GM21786 (cell line): ENCODE data around the gene MAGEA9B.
"Not testable (repeated sequence)": the region's sequence is repeated elsewhere in the genome, so short reads cannot be mapped to it uniquely, and the experiment has no call there.

ENCODE experiments used
- ATAC-seq: cut with Tn5 transposase; IDR thresholded peaks from one replicate; pipeline ENCODE4 v1.9.1; 2021; ENCODE audit not compliant: unreplicated experiment

Gene MAGEA9B

GRCh38 chrX:149572743-149573142 is 14.5 kb downstream of the MAGEA9B start:
- ATAC-seq: no peak

GRCh38 chrX:149571770-149572169 is 15.5 kb downstream of the MAGEA9B start:
- ATAC-seq: no peak

GRCh38 chrX:149570668-149571067 is 16.6 kb downstream of the MAGEA9B start:
- no peak for ATAC-seq

- ATAC-seq: no peak
These were observed 17.5 kb downstream of the MAGEA9B start for GRCh38 chrX:149569770-149570169.

- no peak for ATAC-seq
These were observed 18.5 kb downstream of the MAGEA9B start for GRCh38 chrX:149568701-149569296.

- ATAC-seq: no peak
These were observed 19.4 kb downstream of the MAGEA9B start for GRCh38 chrX:149567621-149568417.

DNA sequence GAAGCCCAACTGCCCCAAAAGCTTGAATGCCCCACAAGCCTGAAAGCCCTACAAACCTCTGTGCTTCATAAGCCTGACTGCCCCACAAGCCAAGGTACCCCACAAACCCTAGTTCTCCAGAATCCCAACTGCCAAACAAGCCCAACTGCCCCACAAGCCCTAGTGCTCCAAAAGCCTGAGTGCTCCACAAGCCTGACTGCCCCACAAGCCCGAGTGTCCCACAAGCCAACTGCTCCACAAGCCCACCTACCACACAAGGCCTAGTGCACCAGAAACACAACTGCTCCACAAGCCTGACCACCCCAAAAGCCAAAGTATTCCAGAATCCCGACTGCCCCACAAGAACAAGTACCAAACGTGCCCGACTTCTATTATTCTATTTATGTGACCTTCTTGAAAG is 23.9 kb downstream of the MAGEA9B start:
- no peak for ATAC-seq

- ATAC-seq: not testable (repeated sequence)
These were observed 32.0 kb downstream of the MAGEA9B start for GRCh38 chrX:149555251-149555650.

DNA sequence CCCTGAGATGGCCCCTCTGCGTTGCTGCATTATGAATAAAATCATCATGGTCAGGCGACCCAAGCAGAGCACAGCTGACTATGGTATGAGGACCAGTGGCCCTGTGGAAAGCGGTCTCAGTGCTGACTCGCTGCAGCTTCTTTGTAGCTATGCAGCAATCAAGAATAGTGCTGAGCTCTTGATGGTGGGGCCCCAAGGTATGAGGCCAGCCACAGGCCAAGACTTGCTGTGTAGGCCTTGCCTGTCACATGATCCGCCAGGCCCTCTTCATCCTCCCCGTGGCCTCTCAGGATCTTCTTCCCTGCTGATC is 35.4 kb downstream of the MAGEA9B start:
- ATAC-seq: not testable (repeated sequence)

- peak; percentile 49 for ATAC-seq
These were observed 35.9 kb downstream of the MAGEA9B start for GRCh38 chrX:149551245-149551938.

- not testable (repeated sequence) for ATAC-seq
These were observed 36.8 kb downstream of the MAGEA9B start for GRCh38 chrX:149550454-149550853.

GRCh38 chrX:149549701-149550100 is 37.6 kb downstream of the MAGEA9B start, which contains the start of gene HSFX3:
Gene HSFX3, minus strand, starts transcription at chrX:149549924. Its CDS starts 72 bp downstream, at chrX:149549852.
- ATAC-seq: not testable (repeated sequence)

- ATAC-seq: not testable (repeated sequence)
These were observed 39.5 kb downstream of the MAGEA9B start for GRCh38 chrX:149547782-149548181.

- not testable (repeated sequence) for ATAC-seq
These were observed 40.3 kb downstream of the MAGEA9B start for GRCh38 chrX:149546962-149547361.

DNA sequence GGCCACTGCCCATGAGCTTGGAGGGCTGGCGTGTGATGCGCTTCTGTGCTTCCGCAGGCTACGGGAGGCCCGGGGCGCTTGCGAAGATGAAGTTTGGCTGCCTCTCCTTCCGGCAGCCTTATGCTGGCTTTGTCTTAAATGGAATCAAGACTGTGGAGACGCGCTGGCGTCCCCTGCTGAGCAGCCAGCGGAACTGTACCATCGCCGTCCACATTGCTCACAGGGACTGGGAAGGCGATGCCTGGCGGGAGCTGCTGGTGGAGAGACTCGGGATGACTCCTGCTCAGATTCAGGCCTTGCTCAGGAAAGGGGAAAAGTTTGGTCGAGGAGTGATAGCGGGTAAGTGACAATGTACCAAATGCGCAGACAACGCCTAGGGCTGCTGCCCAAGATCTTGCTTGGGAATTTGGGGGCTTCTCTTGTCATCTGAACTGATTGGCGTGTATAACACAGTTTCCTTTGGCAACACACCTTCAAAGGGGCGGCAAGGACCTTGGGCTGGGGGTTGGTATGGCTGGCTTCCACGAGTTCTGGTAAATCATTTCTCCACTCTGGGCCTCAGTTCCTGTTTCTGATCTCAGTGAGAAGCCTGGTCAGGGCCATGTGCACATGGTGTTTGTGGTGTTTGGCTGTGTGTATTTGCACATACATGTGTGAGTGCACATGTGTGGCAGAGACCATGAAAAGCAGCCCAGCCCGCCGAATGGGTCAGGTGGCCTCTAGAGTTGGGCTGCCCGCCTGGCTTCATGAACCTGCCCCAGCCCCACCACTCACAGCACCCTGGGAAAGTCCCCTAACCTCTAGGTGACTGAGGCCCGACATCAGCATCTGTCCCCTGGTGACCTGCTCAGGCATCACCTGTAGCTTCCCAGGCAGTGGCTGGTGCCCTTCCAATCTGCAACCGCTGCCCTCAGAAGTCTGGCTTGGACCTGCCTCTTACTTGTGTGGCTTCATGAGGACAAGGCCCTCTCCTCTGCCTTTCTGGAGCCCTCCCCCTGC is 41.4 kb downstream of the MAGEA9B start:
- ATAC-seq: peak; percentile 60

- no peak for ATAC-seq
These were observed 45.7 kb downstream of the MAGEA9B start for GRCh38 chrX:149541521-149542047.

DNA sequence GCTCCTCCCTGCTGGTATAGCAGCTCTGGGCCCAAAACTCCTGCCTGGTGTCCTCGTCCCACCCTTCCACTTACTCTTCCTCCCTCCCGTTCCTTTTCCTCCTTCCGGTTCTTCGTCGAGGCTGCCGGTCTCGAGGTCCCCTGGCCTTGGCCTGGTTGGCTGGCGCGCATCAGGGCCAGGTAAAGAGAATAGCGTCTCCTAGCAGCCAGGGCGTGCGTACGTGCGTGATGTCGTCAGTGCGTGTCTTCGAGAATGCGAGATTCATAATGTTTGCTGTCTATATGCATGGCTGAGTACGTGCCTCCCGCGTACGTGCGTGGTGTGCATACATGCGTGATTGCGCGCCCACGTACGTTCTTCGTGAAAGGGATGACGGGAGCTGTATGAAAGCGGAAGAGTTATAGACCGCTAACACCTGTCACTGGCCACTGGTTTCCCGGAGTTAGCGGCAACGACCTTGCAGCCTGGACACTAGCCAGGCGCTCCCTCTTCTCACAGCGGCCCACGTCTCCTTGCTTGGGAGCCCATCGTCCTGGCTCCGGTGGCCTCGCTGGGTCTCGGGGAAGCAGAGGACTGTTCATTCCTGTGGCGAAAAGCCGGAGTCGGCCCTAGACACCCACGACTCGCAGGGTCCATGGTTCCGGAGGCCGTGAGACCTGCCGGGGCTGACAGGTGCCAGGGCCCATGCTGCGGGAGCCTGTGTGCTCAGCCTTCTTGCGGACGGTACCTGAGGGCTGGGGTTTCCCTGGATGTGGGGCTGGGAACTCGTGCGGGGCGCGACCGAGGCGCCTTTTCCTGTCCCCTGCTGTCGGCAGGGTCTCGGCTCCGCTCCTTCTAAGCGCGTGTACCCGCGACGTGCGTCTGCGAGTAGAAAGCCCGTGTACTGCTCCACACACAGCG is 46.4 kb downstream of the MAGEA9B start, which contains the start of gene EOLA1:
Gene EOLA1, plus strand, starts transcription at position 392 of the 900 bp plus-strand sequence. CDS start 4,619 bp downstream, outside the sequence.
- ATAC-seq: peak; percentile 80

DNA sequence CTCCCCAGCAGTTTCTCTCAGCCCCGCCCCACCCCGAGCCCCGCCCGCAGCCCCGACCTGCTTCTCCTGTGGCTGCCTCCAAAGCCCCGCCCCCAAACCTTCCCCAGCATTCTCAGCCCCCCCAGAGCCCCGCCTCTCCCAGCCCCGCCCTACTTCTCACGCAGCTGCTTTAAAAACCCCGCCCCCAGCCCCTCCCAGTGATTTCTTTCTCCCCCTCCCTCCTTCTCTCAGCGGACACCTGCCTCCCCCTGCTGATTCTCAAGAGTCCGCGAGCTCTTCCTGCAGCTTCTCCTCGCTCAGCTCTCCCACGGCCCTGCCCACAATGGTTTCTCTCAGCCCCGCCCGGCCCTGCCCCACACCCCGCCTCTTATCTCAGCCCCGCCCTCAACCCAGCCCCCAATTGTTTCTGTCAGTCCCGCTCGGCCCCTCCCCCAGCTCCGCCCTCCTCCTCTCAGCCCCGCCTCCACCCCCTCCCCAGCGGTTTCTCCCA is 47.1 kb downstream of the MAGEA9B start:
- ATAC-seq: peak; percentile 4
